Skin epidermis (tissue), 12 donors: ENCODE results near the gene TMEM91.
"Not testable (repeated sequence)": the region's sequence is repeated elsewhere in the genome, so short reads cannot be mapped to it uniquely, and the experiment has no call there.

Experiments
- H3K27ac ChIP-seq, 21 experiments: fragments of 200-600 bp; sonication (generic) in 11 of 21; one replicate each; pipeline ENCODE4 v1.5.0; 2020; ENCODE audit warnings: mild to moderate bottlenecking in 3 of 21, inconsistent platforms in 2 of 21, moderate library complexity in 2 of 21
- H3K4me3 ChIP-seq, 7 experiments: fragments of 200-600 bp; sonication (generic) in 2 of 7; one replicate each; pipeline ENCODE4 v1.5.0; 2020; ENCODE audit warnings: inconsistent platforms in 2 of 7, mild to moderate bottlenecking in 2 of 7, moderate library complexity in 1 of 7

TMEM91 gene

GRCh38 chr19:41403181-41403970, 27.0 kb downstream of the TMEM91 start:
- Histone ChIP-seq H3K27ac (no peak overlapping the region), H3K4me3 (no peak overlapping the region)

GRCh38 chr19:41405776-41406175, 29.4 kb downstream of the TMEM91 start:
- peak overlapping the region in 1 of 21 experiments; percentile 45 for H3K27ac ChIP-seq

GRCh38 chr19:41407271-41407670, 30.9 kb downstream of the TMEM91 start:
- Histone ChIP-seq H3K4me3 (no peak overlapping the region), H3K27ac (peak overlapping the region in 7 of 21 experiments; percentile 5 to 36 (median 17))

More at GRCh38 chr19:41405776-41406175, 29.4 kb downstream of the TMEM91 start:
- H3K4me3 ChIP-seq = no peak overlapping the region

GRCh38 chr19:41408256-41408655, 31.9 kb downstream of the TMEM91 start:
- no peak overlapping the region for H3K4me3 ChIP-seq
- H3K27ac ChIP-seq = peak overlapping the region in 2 of 21 experiments; percentile 13 to 14

GRCh38 chr19:41408846-41409245, 32.5 kb downstream of the TMEM91 start:
- not testable (repeated sequence) for H3K4me3 ChIP-seq
- H3K27ac ChIP-seq = peak overlapping the region in 3 of 21 experiments; percentile 17 to 69 (median 54)

- Histone ChIP-seq H3K27ac (peak overlapping the region in 6 of 21 experiments; percentile 11 to 69 (median 32)), H3K4me3 (no peak overlapping the region)
Observed at GRCh38 chr19:41409288-41409687, 33.0 kb downstream of the TMEM91 start.

GRCh38 chr19:41410336-41411054, 34.2 kb downstream of the TMEM91 start:
- H3K27ac ChIP-seq = peak overlapping the region in 5 of 21 experiments; percentile 26 to 51 (median 31)
- H3K4me3 ChIP-seq = no peak overlapping the region

- peak overlapping the region in 4 of 21 experiments; percentile 3 to 51 (median 20) for H3K27ac ChIP-seq
Observed at GRCh38 chr19:41411100-41411967, 35.0 kb downstream of the TMEM91 start.

GRCh38 chr19:41411968-41412265, 35.6 kb downstream of the TMEM91 start:
- peak overlapping the region in 3 of 21 experiments; percentile 10 to 38 (median 31) for H3K27ac ChIP-seq
- no peak overlapping the region for H3K4me3 ChIP-seq

More at GRCh38 chr19:41411100-41411967, 35.0 kb downstream of the TMEM91 start:
- H3K4me3 ChIP-seq = no peak overlapping the region

GRCh38 chr19:41412953-41413352, 36.6 kb downstream of the TMEM91 start:
- H3K4me3 ChIP-seq = no peak overlapping the region
- H3K27ac ChIP-seq = no peak overlapping the region

- Histone ChIP-seq H3K27ac (no peak overlapping the region), H3K4me3 (no peak overlapping the region)
Observed at GRCh38 chr19:41413947-41414346, 37.6 kb downstream of the TMEM91 start.

- no peak overlapping the region for H3K27ac ChIP-seq
- H3K4me3 ChIP-seq = no peak overlapping the region
Observed at GRCh38 chr19:41414461-41414860, 38.1 kb downstream of the TMEM91 start.

GRCh38 chr19:41415154-41415571, 38.8 kb downstream of the TMEM91 start:
- Histone ChIP-seq H3K27ac (no peak overlapping the region), H3K4me3 (no peak overlapping the region)

- H3K27ac ChIP-seq = no peak overlapping the region
- no peak overlapping the region for H3K4me3 ChIP-seq
Observed at GRCh38 chr19:41416194-41416674, 39.9 kb downstream of the TMEM91 start.

GRCh38 chr19:41420101-41420880, 44.0 kb downstream of the TMEM91 start:
- Histone ChIP-seq H3K27ac (peak overlapping the region in 12 of 21 experiments; percentile 20 to 77 (median 42)), H3K4me3 (no peak overlapping the region)

- Histone ChIP-seq H3K27ac (peak overlapping the region in 9 of 21 experiments; percentile 20 to 77 (median 42)), H3K4me3 (no peak overlapping the region)
Observed at GRCh38 chr19:41421314-41421713, 45.0 kb downstream of the TMEM91 start.

- peak overlapping the region in 2 of 21 experiments; percentile 37 to 70 for H3K27ac ChIP-seq
Observed at GRCh38 chr19:41421973-41422372, 45.6 kb downstream of the TMEM91 start.

GRCh38 chr19:41422456-41422855, 46.1 kb downstream of the TMEM91 start:
- H3K27ac ChIP-seq = no peak overlapping the region
- H3K4me3 ChIP-seq = no peak overlapping the region

More at GRCh38 chr19:41421973-41422372, 45.6 kb downstream of the TMEM91 start:
- no peak overlapping the region for H3K4me3 ChIP-seq

GRCh38 chr19:41422955-41423354, 46.6 kb downstream of the TMEM91 start:
- Histone ChIP-seq H3K27ac (no peak overlapping the region), H3K4me3 (no peak overlapping the region)
